Measurements from ENCODE around the gene TCERG1L. TPM values are rescaled to one million over a fixed set of nuclear protein-coding genes. Genes with fewer than 3 reads are reported as not detected.
"Not testable (repeated sequence)": the region's sequence is repeated elsewhere in the genome, so short reads cannot be mapped to it uniquely, and the experiment has no call there.

Gene TCERG1L
- total and polyA plus RNA-seq, 2 experiments from 2014 or later, result not detected

GRCh38 chr10:131323880-131324279 is 12.4 kb upstream of the TCERG1L start:
- H4K20me1 ChIP-seq (ENCODE audit: insufficient read depth), result no peaks in the 10 kb centered on the region
- WGBS, 2 experiments (ENCODE audit: low coverage in 1 of 2, low lambda C conversion rate in 2 of 2, missing lambda C conversion rate in 2 of 2), result 20 to 26% methylated on average over 12 of the region's 12 CpGs
- TF ChIP-seq EZH2 (IDR thresholded peaks at IDR 0.05; ENCODE audit: insufficient read depth, poor library complexity, severe bottlenecking) (no peak), EZH2phosphoT487 (IDR thresholded peaks at IDR 0.05; ENCODE audit: insufficient read depth, low read depth) (no peak)

DNA sequence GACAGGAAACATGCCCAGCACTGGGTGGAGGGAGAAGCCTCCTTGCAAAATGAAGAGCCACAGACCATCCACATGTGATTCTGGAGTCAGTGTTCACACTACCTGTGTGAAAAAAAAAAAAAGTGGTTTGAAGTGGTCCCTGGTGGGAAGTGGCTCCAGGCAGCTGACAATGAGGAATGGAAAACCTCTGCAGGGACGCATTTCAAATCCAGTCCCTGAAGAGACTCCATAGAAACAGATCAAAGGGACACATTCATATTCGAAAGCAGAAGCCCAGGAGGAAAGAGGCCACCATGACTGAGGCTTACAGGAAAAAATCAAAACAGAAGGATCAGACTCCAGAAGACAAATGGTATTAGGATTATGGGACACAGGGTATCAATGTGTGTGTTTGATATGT is 11.5 kb upstream of the TCERG1L start:
- Histone ChIP-seq H3K27me3 (replicated peaks; ENCODE audit: insufficient read depth) (no peaks in the 10 kb centered on the region), H3K9ac (no peak overlapping the region), H3K79me2 (ENCODE audit: insufficient read depth) (no peaks in the 10 kb centered on the region), H3K36me3 (ENCODE audit: low read depth) (no peaks in the 10 kb centered on the region), H3K4me1 (ENCODE audit: insufficient read depth) (no peaks in the 10 kb centered on the region), H3K4me2 (ENCODE audit: unreplicated experiment) (no peak overlapping the region), H3F3A (ENCODE audit: insufficient read depth) (no peaks in the 10 kb centered on the region), H3K27ac (no peak overlapping the region), H3K4me3 (no peak overlapping the region), H3K9me2 (ENCODE audit: insufficient read depth) (no peaks in the 10 kb centered on the region), H2AFZ (no peak overlapping the region), H3K9me3 (ENCODE audit: low read depth) (no peaks in the 10 kb centered on the region), H4K20me1 (ENCODE audit: insufficient read depth) (no peaks in the 10 kb centered on the region)
- in situ Hi-C loops (cut with MboI), result no loop called here
- no peak for DNase-seq
- TF ChIP-seq EZH2 (IDR thresholded peaks at IDR 0.05; ENCODE audit: insufficient read depth, poor library complexity, severe bottlenecking) (no peak), EZH2phosphoT487 (IDR thresholded peaks at IDR 0.05; ENCODE audit: insufficient read depth, low read depth) (no peak)
- 2% methylated on average over 2 of the region's 2 CpGs for WGBS, 2 experiments (ENCODE audit: low coverage in 1 of 2, low lambda C conversion rate in 2 of 2, missing lambda C conversion rate in 2 of 2)

More at GRCh38 chr10:131323880-131324279, 12.4 kb upstream of the TCERG1L start:
- H3K4me1 ChIP-seq (ENCODE audit: insufficient read depth), result no peaks in the 10 kb centered on the region
- no peaks in the 10 kb centered on the region for H3K27me3 ChIP-seq (replicated peaks; ENCODE audit: insufficient read depth)
- DNase-seq, result no peak
- H3K27ac ChIP-seq, result no peak overlapping the region
- no peaks in the 10 kb centered on the region for H3K9me3 ChIP-seq (ENCODE audit: low read depth)
- no peaks in the 10 kb centered on the region for H3F3A ChIP-seq (ENCODE audit: insufficient read depth)
- H3K4me3 ChIP-seq, result no peak overlapping the region
- no peak overlapping the region for H3K4me2 ChIP-seq (ENCODE audit: unreplicated experiment)
- H3K9ac ChIP-seq, result no peak overlapping the region
- in situ Hi-C loops (cut with MboI), result no loop called here
- no peaks in the 10 kb centered on the region for H3K9me2 ChIP-seq (ENCODE audit: insufficient read depth)
- H3K79me2 ChIP-seq (ENCODE audit: insufficient read depth), result no peaks in the 10 kb centered on the region
- no peaks in the 10 kb centered on the region for H3K36me3 ChIP-seq (ENCODE audit: low read depth)
- no peak overlapping the region for H2AFZ ChIP-seq

GRCh38 chr10:131322575-131322974 is 11.1 kb upstream of the TCERG1L start:
- H3F3A ChIP-seq (ENCODE audit: insufficient read depth); H3K4me3 ChIP-seq; H3K9me2 ChIP-seq (ENCODE audit: insufficient read depth); H3K9ac ChIP-seq; DNase-seq; H3K36me3 ChIP-seq (ENCODE audit: low read depth); in situ Hi-C loops (cut with MboI); H3K4me2 ChIP-seq (ENCODE audit: unreplicated experiment); H3K9me3 ChIP-seq (ENCODE audit: low read depth); H3K27me3 ChIP-seq (replicated peaks; ENCODE audit: insufficient read depth); H3K79me2 ChIP-seq (ENCODE audit: insufficient read depth); H3K27ac ChIP-seq; H4K20me1 ChIP-seq (ENCODE audit: insufficient read depth); H3K4me1 ChIP-seq (ENCODE audit: insufficient read depth); H2AFZ ChIP-seq: not testable (repeated sequence)
- 27 to 42% methylated on average over 10 to 19 of the region's 19 CpGs for WGBS, 2 experiments (ENCODE audit: low coverage in 1 of 2, low lambda C conversion rate in 2 of 2, missing lambda C conversion rate in 2 of 2)

DNA sequence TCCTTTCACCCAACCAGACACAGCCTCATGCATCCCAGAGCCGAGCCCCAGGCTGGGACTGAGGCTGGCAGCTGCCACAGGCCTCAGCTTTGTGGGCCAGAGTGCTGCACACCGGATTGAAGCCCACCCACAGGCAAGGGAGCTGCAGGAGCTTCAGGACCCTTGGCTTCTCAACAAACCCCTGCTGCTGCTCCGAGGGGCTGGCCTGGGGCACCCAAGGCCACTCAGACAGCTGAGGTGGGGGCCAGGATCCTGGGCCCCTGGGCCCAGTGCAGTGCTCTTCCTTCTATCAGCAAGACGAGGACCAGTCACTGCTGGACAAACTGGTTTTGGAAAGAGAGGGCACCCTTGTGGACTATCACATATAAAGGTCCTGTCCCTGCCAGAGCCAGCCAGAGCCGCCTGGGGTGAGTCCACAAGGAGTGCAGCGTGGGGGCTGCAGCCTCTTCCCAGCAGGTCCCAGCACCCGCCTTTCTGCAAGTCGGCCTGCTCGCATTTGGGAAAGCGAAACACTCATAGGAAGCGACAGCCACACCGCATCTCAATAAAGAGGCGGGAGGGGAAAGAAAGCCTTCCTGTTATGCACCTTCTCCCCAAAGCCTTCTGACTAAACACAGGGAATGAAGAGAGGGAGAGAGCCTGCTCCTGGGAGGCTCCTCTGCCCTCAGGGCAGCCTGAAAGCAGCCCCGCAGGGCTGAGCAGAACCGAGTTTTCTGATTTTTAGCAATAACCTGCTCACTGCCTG is 9.5 kb upstream of the TCERG1L start:
- Histone ChIP-seq H3K9me3 (ENCODE audit: low read depth) (no peaks in the 10 kb centered on the region), H3K4me1 (ENCODE audit: insufficient read depth) (no peaks in the 10 kb centered on the region), H3K36me3 (ENCODE audit: low read depth) (no peaks in the 10 kb centered on the region), H2AFZ (no peak overlapping the region), H3K4me3 (no peak overlapping the region), H4K20me1 (ENCODE audit: insufficient read depth) (no peaks in the 10 kb centered on the region), H3K4me2 (ENCODE audit: unreplicated experiment) (no peak overlapping the region), H3K9me2 (ENCODE audit: insufficient read depth) (no peaks in the 10 kb centered on the region), H3K27me3 (replicated peaks; ENCODE audit: insufficient read depth) (no peaks in the 10 kb centered on the region), H3F3A (ENCODE audit: insufficient read depth) (no peaks in the 10 kb centered on the region), H3K27ac (no peak overlapping the region), H3K79me2 (ENCODE audit: insufficient read depth) (no peaks in the 10 kb centered on the region), H3K9ac (no peak overlapping the region)
- 30 to 31% methylated on average over 15 of the region's 15 CpGs for WGBS, 2 experiments (ENCODE audit: low coverage in 1 of 2, low lambda C conversion rate in 2 of 2, missing lambda C conversion rate in 2 of 2)
- DNase-seq, result no peak
- in situ Hi-C loops (cut with MboI), result no loop called here
- no peak for TF ChIP-seq EZH2phosphoT487 (IDR thresholded peaks at IDR 0.05; ENCODE audit: insufficient read depth, low read depth)
- no peak for TF ChIP-seq EZH2 (IDR thresholded peaks at IDR 0.05; ENCODE audit: insufficient read depth, poor library complexity, severe bottlenecking)

GRCh38 chr10:131318814-131319213 is 7.3 kb upstream of the TCERG1L start:
- H3K4me2 ChIP-seq (ENCODE audit: unreplicated experiment), result no peak overlapping the region
- H3F3A ChIP-seq (ENCODE audit: insufficient read depth), result no peaks in the 10 kb centered on the region
- in situ Hi-C loops (cut with MboI), result no loop called here
- no peak overlapping the region for H2AFZ ChIP-seq
- no peak for DNase-seq
- no peak overlapping the region for H3K4me3 ChIP-seq
- no peaks in the 10 kb centered on the region for H3K4me1 ChIP-seq (ENCODE audit: insufficient read depth)
- H4K20me1 ChIP-seq (ENCODE audit: insufficient read depth), result no peaks in the 10 kb centered on the region
- H3K36me3 ChIP-seq (ENCODE audit: low read depth), result no peaks in the 10 kb centered on the region
- no peaks in the 10 kb centered on the region for H3K9me3 ChIP-seq (ENCODE audit: low read depth)
- no peaks in the 10 kb centered on the region for H3K27me3 ChIP-seq (replicated peaks; ENCODE audit: insufficient read depth)
- WGBS, 2 experiments (ENCODE audit: low coverage in 1 of 2, low lambda C conversion rate in 2 of 2, missing lambda C conversion rate in 2 of 2), result 31 to 42% methylated on average over 8 of the region's 8 CpGs
- TF ChIP-seq EZH2 (IDR thresholded peaks at IDR 0.05; ENCODE audit: insufficient read depth, poor library complexity, severe bottlenecking) (no peak), EZH2phosphoT487 (IDR thresholded peaks at IDR 0.05; ENCODE audit: insufficient read depth, low read depth) (no peak)
- H3K9ac ChIP-seq, result no peak overlapping the region
- H3K9me2 ChIP-seq (ENCODE audit: insufficient read depth), result no peaks in the 10 kb centered on the region
- no peaks in the 10 kb centered on the region for H3K79me2 ChIP-seq (ENCODE audit: insufficient read depth)
- no peak overlapping the region for H3K27ac ChIP-seq
